DMS53 treated with DMSO at 0.1 percent for 48 hours (cell line): ENCODE measurements around the gene PARD3B.

Experiments used
- DNase-seq: peaks from one replicate; lab custom pipeline; 2025; ENCODE audit not compliant: unreplicated experiment; lab: John Stamatoyannopoulos, UW

PARD3B gene

GRCh38 chr2:205539603-205540002 is 994.3 kb downstream of the PARD3B start:
- DNase-seq, result peak; percentile 4

DNA sequence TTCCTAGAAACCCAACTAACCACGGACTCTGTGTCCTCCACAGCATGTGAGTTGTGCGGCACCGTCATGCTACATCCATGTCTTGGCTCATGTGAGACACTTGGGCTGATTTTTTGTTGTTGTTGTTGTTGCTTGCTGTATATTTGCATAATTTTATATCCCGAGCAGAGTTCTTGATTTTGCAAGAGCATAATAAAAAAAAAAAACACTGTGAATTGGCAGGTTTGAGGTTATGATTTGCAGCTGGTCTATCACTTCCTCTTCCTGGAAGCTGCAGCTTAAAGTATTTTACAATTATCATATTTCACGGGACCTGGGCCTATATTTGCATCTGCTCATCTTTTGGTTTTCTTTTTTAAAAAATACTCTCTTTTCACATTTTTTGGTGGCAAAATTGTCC is 994.8 kb downstream of the PARD3B start:
- no peak for DNase-seq

DNA sequence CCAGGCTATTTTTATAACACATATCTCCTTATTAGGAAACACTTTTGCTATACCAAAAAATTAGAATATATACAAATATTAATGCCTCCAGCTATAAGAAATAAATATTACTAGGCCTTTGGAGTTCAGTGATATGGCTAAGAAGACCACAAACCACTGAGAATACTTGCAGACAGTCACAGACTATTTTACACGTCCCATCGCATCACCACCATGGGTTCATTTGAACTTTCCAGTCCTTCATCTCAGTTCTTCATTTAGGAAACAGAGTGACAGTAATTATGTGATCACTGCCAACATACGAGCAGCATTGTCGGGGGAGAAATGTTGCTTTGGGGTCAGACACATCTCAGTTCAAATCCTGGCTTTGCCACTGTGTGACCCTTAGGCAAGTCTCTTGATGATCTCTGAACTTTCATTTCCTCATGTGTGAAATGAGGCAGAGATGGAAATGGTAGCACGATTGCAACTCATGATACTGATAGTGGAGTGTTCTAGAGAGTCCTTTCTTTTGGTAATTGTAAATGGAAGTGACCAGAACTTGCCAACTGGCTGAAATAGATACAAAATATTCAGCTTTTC is 998.1 kb downstream of the PARD3B start:
- no peak for DNase-seq

DNA sequence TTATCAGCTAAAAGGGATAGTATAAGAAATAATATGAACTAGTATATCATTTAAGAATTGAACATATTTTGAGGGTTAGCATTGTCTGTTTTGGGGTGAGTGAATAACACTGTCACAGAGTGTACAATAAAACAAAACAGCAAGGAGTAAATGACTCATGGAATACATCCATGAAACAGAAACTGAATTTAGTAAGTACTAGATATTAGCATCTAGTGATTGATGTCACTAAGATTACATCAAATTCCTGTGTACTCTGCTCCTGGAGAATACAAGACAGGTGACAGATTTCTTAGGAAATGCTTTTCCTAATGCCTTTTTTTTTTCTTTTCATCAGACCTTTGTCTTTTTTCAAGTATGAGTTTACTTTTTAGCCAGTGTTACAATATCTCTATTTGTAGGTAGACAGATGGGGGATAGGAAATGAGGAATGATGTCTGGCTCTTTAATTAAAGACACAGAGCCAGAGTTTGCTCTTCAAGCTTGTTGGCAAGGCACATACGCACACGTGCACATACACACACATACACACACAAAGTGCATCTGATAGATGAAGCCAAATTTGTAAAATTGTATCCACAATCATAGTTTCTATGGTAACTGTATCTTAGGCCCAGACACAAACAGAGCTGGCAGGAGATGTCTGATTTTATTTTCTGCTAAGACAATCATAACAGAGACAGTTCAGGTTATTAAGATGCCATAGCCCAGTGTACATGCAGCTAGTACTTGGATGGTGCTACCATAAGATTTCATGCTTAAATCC is 998.8 kb downstream of the PARD3B start:
- DNase-seq, result no peak

DNA sequence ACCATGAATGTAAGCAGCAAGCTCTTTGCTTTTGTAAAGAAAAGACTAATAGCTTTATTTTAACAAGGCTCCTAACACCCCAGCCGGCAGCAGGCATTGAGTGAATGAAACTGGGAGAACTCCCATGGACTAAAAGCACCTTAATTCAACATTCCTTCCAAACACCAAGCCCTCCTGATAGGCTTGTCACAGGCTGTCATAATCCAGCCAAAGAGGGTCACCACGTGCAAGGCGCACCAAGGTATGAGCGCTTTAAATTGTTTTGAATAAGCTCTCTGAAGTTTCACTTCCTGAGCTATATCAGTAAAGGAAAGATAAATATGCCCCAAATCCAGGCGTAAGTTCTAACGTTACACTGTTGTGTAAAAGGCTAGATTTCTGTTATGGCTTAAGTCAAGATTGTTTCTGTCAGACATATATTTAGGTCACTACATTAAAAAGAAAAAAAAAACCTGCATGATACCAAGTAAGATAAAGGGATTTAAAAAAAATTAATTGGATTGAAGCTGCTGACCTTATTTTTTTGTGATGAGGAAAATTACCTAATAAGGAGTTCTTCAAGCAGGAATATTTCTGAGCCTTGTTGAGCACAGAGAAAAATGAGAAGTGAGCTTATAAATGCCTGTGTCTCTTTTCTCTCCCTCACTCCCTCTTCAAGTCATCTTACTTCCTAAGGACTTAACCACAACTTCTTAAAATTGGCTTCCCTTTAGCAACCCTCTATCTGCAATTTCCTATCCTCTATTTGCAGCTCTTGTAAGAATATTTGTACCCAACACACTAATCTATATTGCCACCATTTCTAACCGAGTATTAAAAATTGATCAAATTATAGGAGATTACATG is 1000.9 kb downstream of the PARD3B start:
- no peak for DNase-seq

GRCh38 chr2:205555566-205556230 is 1010.4 kb downstream of the PARD3B start:
- no peak for DNase-seq

GRCh38 chr2:205556357-205556756 is 1011.1 kb downstream of the PARD3B start:
- no peak for DNase-seq

- no peak for DNase-seq
Observed at GRCh38 chr2:205556841-205557539, 1011.7 kb downstream of the PARD3B start.

DNA sequence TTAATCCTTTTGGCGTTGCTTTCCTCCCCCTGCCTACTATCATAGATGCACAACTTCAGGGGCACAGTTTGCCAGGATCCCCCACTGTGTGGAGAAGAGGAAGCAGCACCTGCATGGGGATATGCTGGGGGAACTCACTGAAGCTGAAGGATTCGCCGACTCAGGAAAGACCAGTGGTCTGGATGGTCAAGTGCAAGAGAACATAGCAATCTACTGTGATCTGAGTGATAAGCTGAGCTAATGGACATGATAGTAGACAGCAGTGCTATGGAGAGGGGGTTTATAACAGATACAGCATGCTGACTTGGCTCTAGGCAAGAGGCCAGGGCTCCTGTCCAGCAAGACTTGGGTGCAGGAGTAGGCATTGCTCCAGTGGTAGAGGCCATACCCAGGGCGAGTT is 1012.6 kb downstream of the PARD3B start:
- no peak for DNase-seq

GRCh38 chr2:205561441-205561840 is 1016.2 kb downstream of the PARD3B start:
- DNase-seq, result no peak

DNA sequence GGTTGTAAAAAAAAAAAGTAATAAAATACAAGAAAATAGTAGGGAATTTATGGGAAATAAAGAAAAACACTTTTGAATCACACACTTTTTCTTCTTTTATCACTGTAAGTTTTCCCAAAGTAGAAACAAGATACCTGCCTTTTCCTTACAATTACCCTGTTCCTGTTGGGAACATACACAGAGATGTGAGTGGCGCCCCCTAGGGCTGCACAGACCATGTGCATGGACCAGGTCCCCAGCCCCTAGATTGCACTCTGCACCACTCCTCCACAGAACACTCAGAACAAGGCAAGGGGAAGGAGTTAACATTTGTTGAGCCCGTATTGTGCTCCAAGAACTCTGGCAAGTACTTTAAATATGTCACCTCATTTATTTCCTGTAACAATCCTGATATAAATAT is 1018.4 kb downstream of the PARD3B start:
- peak; percentile 5 for DNase-seq

- no peak for DNase-seq
Observed at GRCh38 chr2:205564346-205565141, 1019.3 kb downstream of the PARD3B start.

DNA sequence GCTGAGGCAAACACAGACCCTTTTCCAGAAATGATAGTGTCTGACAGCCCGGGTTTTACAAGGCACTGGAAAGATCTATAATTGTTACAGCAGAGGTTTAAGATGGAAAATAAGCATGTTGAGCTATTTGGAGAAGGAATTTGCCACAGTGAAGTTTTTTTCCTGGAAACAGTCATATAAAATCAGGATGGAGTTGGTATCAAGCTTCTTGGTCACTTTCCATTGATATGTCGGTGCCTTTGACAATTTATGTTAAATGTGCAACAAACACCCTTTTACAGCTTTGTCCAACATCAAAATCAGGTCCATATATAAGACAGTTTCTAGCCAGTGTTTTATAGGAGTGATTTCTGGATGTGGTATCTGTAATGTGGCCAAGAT is 1019.9 kb downstream of the PARD3B start:
- DNase-seq, result no peak

GRCh38 chr2:205566606-205567168 is 1021.4 kb downstream of the PARD3B start:
- no peak for DNase-seq

- no peak for DNase-seq
Observed at GRCh38 chr2:205568620-205569019, 1023.3 kb downstream of the PARD3B start.

DNA sequence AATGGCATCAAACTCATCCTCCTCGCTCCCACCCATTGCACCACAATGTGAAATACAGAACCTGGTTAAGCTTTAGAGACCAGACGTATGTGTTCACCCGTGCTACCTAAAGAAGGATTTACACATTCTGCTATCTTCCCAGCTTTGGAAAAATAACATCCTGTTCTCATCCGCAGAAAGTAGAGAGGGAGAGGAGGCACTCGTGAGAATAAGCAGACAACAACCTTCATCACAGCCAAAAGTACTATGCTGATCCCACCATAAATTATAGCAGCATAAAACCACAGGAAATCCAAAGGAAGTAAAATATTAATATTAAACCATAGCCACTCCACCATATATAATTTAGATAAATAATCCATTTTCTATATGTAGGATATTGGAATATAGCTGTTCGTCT is 1025.4 kb downstream of the PARD3B start:
- DNase-seq, result no peak

DNA sequence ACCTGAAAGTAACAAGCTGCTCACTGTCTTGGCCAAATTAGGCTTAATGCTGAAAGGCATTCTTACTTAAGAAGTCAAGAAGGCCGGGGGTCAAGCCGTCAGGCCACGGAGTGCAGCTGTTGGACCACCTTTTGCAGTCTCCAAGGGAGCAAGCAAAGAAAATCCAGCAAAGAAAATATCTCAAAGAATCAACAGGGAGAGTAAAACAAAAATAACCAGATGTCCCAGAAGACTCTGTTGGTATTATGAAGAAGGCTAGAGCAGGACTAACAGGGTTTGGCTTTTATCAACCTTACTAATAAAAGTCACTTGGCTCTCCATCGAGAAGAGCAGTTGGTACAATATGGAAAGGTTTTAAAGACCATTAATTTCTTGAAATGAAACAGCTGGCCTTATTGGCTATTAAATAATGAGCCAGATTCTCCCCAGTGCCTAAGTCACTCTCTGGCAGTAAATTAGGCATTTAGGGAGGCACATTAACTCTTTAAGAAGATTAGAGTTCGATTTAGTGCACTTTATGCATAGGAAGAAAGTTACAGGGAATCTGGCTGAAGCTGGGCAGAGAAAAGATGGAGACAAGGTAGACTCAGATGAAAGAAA is 1026.2 kb downstream of the PARD3B start:
- no peak for DNase-seq

GRCh38 chr2:205574001-205574400 is 1028.7 kb downstream of the PARD3B start:
- DNase-seq, result no peak

- no peak for DNase-seq
Observed at GRCh38 chr2:205579335-205579734, 1034.1 kb downstream of the PARD3B start.
